Neuronal stem cell (in vitro differentiated cells): ENCODE data around the gene STAB1.

Experiments used
- DNase-seq: peaks from one replicate; pipeline ENCODE4 v3.0.0-alpha.2; 2013; ENCODE audit warnings: low spot score
- H2AFZ ChIP-seq: one replicate; pipeline ENCODE4 v1.6.1; 2013; ENCODE audit warnings: mild to moderate bottlenecking, low read length, inconsistent platforms
- H2AK5ac ChIP-seq: 2 replicates; pipeline ENCODE4 v1.6.1; 2013; ENCODE audit warnings: low read depth, mild to moderate bottlenecking, inconsistent platforms, low read length, moderate library complexity, mixed read lengths
- H2BK120ac ChIP-seq: 2 replicates; pipeline ENCODE4 v1.6.1; 2013; ENCODE audit warnings: low read depth, mild to moderate bottlenecking, inconsistent platforms, low read length, moderate library complexity, mixed read lengths
- H2BK12ac ChIP-seq: one replicate; pipeline ENCODE4 v1.6.1; 2013; ENCODE audit warnings: low read length, inconsistent platforms
- H2BK15ac ChIP-seq: 2 replicates; pipeline ENCODE4 v1.6.1; 2013; ENCODE audit warnings: mild to moderate bottlenecking, low read length, inconsistent platforms, mixed read lengths
- H2BK5ac ChIP-seq: one replicate; pipeline ENCODE4 v1.6.1; 2013; ENCODE audit warnings: inconsistent platforms, mild to moderate bottlenecking, low read length, moderate library complexity
- H3K14ac ChIP-seq: one replicate; pipeline ENCODE4 v1.6.1; 2013; ENCODE audit warnings: low read length, inconsistent platforms
- H3K18ac ChIP-seq: 2 replicates; pipeline ENCODE4 v1.6.1; 2013; ENCODE audit warnings: low read length, inconsistent platforms
- H3K23ac ChIP-seq: 2 replicates; pipeline ENCODE4 v1.6.1; 2013; ENCODE audit warnings: low read depth, mild to moderate bottlenecking, mixed read lengths, low read length, inconsistent platforms; ENCODE audit not compliant: poor library complexity
- H3K27ac ChIP-seq: replicated peaks from 3 replicates; pipeline ENCODE4 v1.5.1; 2013; ENCODE audit warnings: low read length, inconsistent platforms
- H3K27me3 ChIP-seq, 3 experiments: 2 replicates each; pipeline ENCODE4 v1.6.1; 2013; ENCODE audit warnings: low read length in 3 of 3, mild to moderate bottlenecking in 2 of 3, inconsistent platforms in 1 of 3, low read depth in 1 of 3, mixed read lengths in 1 of 3, moderate library complexity in 1 of 3; ENCODE audit not compliant: control insufficient read depth in 3 of 3, insufficient read depth in 3 of 3
- H3K36me3 ChIP-seq, 2 donors: replicated peaks in 1 of 2; 2 replicates each; pipeline ENCODE4 v1.6.1; 2013; ENCODE audit warnings: low read length in 2 of 2; ENCODE audit not compliant: control insufficient read depth in 2 of 2, insufficient read depth in 2 of 2
- H3K4ac ChIP-seq: 2 replicates; pipeline ENCODE4 v1.6.1; 2013; ENCODE audit warnings: inconsistent platforms, mild to moderate bottlenecking, low read length, moderate library complexity
- H3K4me1 ChIP-seq, 2 donors: 1 replicate in 1 of 2; 2 replicates in 1 of 2; pipeline ENCODE4 v1.6.1; 2013; ENCODE audit warnings: low read length in 2 of 2, low read depth in 1 of 2; ENCODE audit not compliant: control insufficient read depth in 2 of 2, insufficient read depth in 1 of 2
- H3K4me2 ChIP-seq: one replicate; pipeline ENCODE4 v1.6.1; 2013; ENCODE audit warnings: mild to moderate bottlenecking, low read length, inconsistent platforms; ENCODE audit not compliant: insufficient read depth, poor library complexity, severe bottlenecking
- H3K4me3 ChIP-seq, 2 donors: 2 replicates each; pipeline ENCODE4 v1.5.1; 2013; ENCODE audit warnings: low read length in 2 of 2, mild to moderate bottlenecking in 2 of 2, inconsistent platforms in 1 of 2, moderate library complexity in 1 of 2
- H3K79me1 ChIP-seq: one replicate; pipeline ENCODE4 v1.6.1; 2013; ENCODE audit warnings: low read depth, mild to moderate bottlenecking, inconsistent platforms, low read length, moderate library complexity
- H3K9ac ChIP-seq: one replicate; pipeline ENCODE4 v1.6.1; 2013; ENCODE audit warnings: mild to moderate bottlenecking, low read depth, low read length, inconsistent platforms; ENCODE audit not compliant: poor library complexity
- H3K9me3 ChIP-seq, 2 donors: replicated peaks in 1 of 2; 2 replicates each; pipeline versions ENCODE3 to v1.6.1; 2013; ENCODE audit warnings: low read length in 2 of 2, mild to moderate bottlenecking in 2 of 2, inconsistent platforms in 1 of 2, low read depth in 1 of 2, mixed read lengths in 1 of 2, moderate library complexity in 1 of 2; ENCODE audit not compliant: control insufficient read depth in 2 of 2, insufficient read depth in 1 of 2
- H4K8ac ChIP-seq: one replicate; pipeline ENCODE4 v1.6.1; 2013; ENCODE audit warnings: low read depth, mild to moderate bottlenecking, inconsistent platforms, low read length, moderate library complexity
- H4K91ac ChIP-seq: one replicate; pipeline ENCODE4 v1.6.1; 2013; ENCODE audit warnings: low read length, low read depth, mild to moderate bottlenecking, inconsistent platforms; ENCODE audit not compliant: poor library complexity
- WGBS, 2 donors: extraction: QIAGEN DNeasy Blood & Tissue Kit; methylation state at CpG; one replicate each; pipeline ENCODE4 v1.1.7; 2013; ENCODE audit warnings: missing lambda C conversion rate in 2 of 2, mixed read lengths in 1 of 2; ENCODE audit not compliant: insufficient read length in 2 of 2, insufficient replicate concordance in 1 of 2; ENCODE audit errors: extremely low coverage in 2 of 2; 5-methylcytosine and 5-hydroxymethylcytosine counted together

The STAB1 gene

GRCh38 chr3:52535411-52536111 lies 40.4 kb downstream of the STAB1 start:
- no peaks in the 10 kb centered on the region for H3K27me3 ChIP-seq
- no peak overlapping the region for H4K8ac ChIP-seq
- no peak overlapping the region for H4K91ac ChIP-seq
- no peak overlapping the region for H2BK12ac ChIP-seq
- no CpG with 5 or more reads among the region's 19 CpGs for WGBS, 2 donors
- H3K4me3 ChIP-seq, result no peak overlapping the region
- no peak overlapping the region for H3K18ac ChIP-seq
- H3K14ac ChIP-seq, result no peak overlapping the region
- H2BK15ac ChIP-seq, result no peak overlapping the region
- DNase-seq, result no peak
- no peak overlapping the region for H2BK120ac ChIP-seq
- H3K4ac ChIP-seq, result no peak overlapping the region
- no peak overlapping the region for H3K9ac ChIP-seq
- H3K4me1 ChIP-seq, result peaks cover 23 to 30% of the 10 kb centered on the region in 2 donors
- H3K79me1 ChIP-seq, result peaks cover 15% of the 10 kb centered on the region
- H3K4me2 ChIP-seq, result no peak overlapping the region
- H2BK5ac ChIP-seq, result no peak overlapping the region
- H3K23ac ChIP-seq, result no peak overlapping the region
- H3K36me3 ChIP-seq, result peaks cover 5 to 18% of the 10 kb centered on the region in 2 donors
- H3K27ac ChIP-seq, result peak overlapping the region; percentile 46
- no peaks in the 10 kb centered on the region for H3K9me3 ChIP-seq
- H2AK5ac ChIP-seq, result no peak overlapping the region
- peak overlapping the region; percentile 73 for H2AFZ ChIP-seq

DNA sequence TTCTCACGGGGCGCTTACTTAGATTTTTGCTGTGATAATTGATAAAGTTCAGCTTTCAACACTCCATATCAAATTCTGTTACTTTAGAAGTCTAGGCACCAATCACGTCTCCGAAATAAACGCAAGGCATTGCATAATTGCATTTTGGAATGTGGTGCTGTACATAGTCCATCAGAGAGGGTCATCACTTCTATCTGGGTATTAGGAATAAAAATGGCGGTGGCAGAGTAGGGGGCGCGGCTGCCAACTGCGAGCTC lies 40.9 kb downstream of the STAB1 start:
- H3K9me3 ChIP-seq, result no peaks in the 10 kb centered on the region
- peaks cover 15% of the 10 kb centered on the region for H3K79me1 ChIP-seq
- no peak overlapping the region for H3K27ac ChIP-seq
- peaks cover 7 to 23% of the 10 kb centered on the region in 2 donors for H3K36me3 ChIP-seq
- H3K4me3 ChIP-seq, result no peak overlapping the region
- H3K18ac ChIP-seq, result no peak overlapping the region
- H2BK120ac ChIP-seq, result no peak overlapping the region
- H3K23ac ChIP-seq, result no peak overlapping the region
- no peak overlapping the region for H4K91ac ChIP-seq
- no peaks in the 10 kb centered on the region for H3K27me3 ChIP-seq
- no peak overlapping the region for H2BK15ac ChIP-seq
- no peak overlapping the region for H2AK5ac ChIP-seq
- H3K4me1 ChIP-seq, result peaks cover 23 to 30% of the 10 kb centered on the region in 2 donors
- no peak overlapping the region for H3K14ac ChIP-seq
- no peak overlapping the region for H2BK5ac ChIP-seq
- no CpG with 5 or more reads among the region's 9 CpGs for WGBS, 2 donors
- no peak overlapping the region for H3K4me2 ChIP-seq
- H2AFZ ChIP-seq, result peak overlapping the region; percentile 67
- no peak overlapping the region for H3K4ac ChIP-seq
- no peak overlapping the region for H4K8ac ChIP-seq
- H3K9ac ChIP-seq, result no peak overlapping the region
- H2BK12ac ChIP-seq, result no peak overlapping the region
- DNase-seq, result no peak

DNA sequence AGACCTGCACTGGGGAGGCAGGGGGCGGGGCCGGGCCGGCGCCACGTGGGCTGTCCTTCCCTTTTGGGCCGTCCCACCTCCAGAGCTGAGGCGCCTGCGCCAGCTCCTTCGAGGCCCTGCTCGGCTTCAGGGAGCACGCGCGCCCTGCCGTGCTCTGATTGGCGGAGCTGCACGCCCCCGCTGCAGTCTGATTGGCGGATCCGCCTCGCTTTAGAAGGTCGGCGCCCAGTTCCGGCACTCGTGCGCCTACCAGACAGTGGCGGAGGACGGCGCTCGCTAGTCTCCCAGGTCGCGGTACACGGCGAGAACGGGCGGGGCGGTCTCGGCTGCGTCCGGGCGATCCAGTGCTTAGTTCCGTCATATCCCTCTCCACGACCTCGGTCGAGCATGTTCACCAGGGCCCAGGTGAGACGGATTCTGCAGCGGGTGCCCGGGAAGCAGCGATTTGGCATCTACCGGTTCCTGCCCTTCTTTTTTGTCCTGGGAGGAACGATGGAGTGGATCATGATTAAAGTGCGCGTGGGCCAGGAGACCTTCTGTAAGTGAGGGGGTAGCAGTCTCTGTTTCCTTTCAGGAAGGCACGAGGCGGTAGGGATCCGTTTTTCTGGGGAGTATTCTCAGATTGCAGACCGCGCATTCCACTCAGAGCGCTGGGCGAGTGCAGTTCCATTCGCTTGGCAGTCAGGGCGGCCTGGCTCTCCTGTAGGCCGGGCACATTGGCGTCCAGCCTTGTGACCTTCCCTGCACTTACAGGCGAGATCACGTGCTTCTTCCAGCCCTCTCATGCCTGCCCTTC lies 41.4 kb downstream of the STAB1 start, which contains the start of gene UQCC5:
UQCC5 (plus strand) TSS at position 237 of the 796 bp plus-strand sequence; CDS start at position 388, 151 bp downstream.
- Histone ChIP-seq H3K36me3 (peaks cover 7 to 28% of the 10 kb centered on the region in 2 donors), H3K4me3 (peak within 1 kb of the TSS; percentile 88 to 91), H3K27ac (peak within 1 kb of the TSS; percentile 73), H3K18ac (peak within 1 kb of the TSS; percentile 92), H4K91ac (no peak within 1 kb of the TSS), H2BK15ac (peak within 1 kb of the TSS; percentile 62), H3K4me1 (peaks cover 23 to 29% of the 10 kb centered on the region in 2 donors), H2AFZ (peak within 1 kb of the TSS; percentile 88), H3K4me2 (peak within 1 kb of the TSS; percentile 69), H3K23ac (peak within 1 kb of the TSS; percentile 70), H2BK5ac (peak within 1 kb of the TSS; percentile 72), H2BK12ac (no peak within 1 kb of the TSS), H3K27me3 (no peaks in the 10 kb centered on the region), H4K8ac (no peak within 1 kb of the TSS), H2BK120ac (no peak within 1 kb of the TSS), H2AK5ac (peak within 1 kb of the TSS; percentile 42), H3K9me3 (no peaks in the 10 kb centered on the region), H3K14ac (peak within 1 kb of the TSS; percentile 83), H3K9ac (peak within 1 kb of the TSS; percentile 85), H3K4ac (no peak within 1 kb of the TSS), H3K79me1 (peaks cover 15% of the 10 kb centered on the region)
- peak; percentile 97 for DNase-seq
- whole genome bisulfite sequencing, 2 donors, result no CpG with 5 or more reads among the region's 65 CpGs

DNA sequence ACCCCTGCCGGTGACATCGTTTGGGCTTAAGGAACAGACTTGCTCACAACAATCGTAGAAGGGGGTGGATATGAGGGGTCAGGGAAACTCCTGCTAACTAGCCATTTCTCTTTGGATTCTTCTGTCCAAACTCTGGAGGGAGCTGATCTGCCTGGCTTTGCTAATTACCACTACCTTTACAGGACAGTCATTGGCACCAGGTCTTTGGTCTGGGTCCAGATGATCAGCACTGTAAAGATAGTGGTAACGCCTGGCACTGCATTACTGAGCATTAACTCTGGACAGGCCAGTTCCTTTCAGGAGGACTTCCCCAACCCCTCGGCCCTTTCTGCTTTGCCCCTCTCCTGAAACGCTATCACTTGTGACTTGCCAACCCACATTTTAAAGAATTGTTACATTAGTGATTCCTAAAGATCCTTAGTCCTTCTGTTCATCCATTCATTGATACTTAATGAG lies 42.1 kb downstream of the STAB1 start:
- no peak overlapping the region for H3K27ac ChIP-seq
- WGBS, 2 donors, result no CpG with 5 or more reads among the region's 6 CpGs
- H2AK5ac ChIP-seq, result no peak overlapping the region
- peak overlapping the region; percentile 85 for H3K9ac ChIP-seq
- no peak overlapping the region for H3K23ac ChIP-seq
- no peak overlapping the region for H2BK15ac ChIP-seq
- no peak overlapping the region for H2BK120ac ChIP-seq
- H4K91ac ChIP-seq, result no peak overlapping the region
- no peak for DNase-seq
- H3K4me1 ChIP-seq, result peaks cover 18 to 23% of the 10 kb centered on the region in 2 donors
- H3K4ac ChIP-seq, result no peak overlapping the region
- H2BK12ac ChIP-seq, result no peak overlapping the region
- H3K4me2 ChIP-seq, result peak overlapping the region; percentile 69
- no peak overlapping the region for H4K8ac ChIP-seq
- peak overlapping the region; percentile 88 to 91 for H3K4me3 ChIP-seq
- H2BK5ac ChIP-seq, result no peak overlapping the region
- H3K14ac ChIP-seq, result no peak overlapping the region
- H3K36me3 ChIP-seq, result peaks cover 2 to 34% of the 10 kb centered on the region in 2 donors
- no peaks in the 10 kb centered on the region for H3K27me3 ChIP-seq
- H3K9me3 ChIP-seq, result no peaks in the 10 kb centered on the region
- H2AFZ ChIP-seq, result peak overlapping the region; percentile 88
- no peak overlapping the region for H3K18ac ChIP-seq
- H3K79me1 ChIP-seq, result peaks cover 10% of the 10 kb centered on the region
